H1 (cell line): ENCODE results near the gene HOXB6. TPM values are rescaled to one million over a fixed set of nuclear protein-coding genes. Genes with fewer than 3 reads are reported as not detected.

ENCODE experiments used
- CTCF ChIA-PET: fragments of 300-600 bp; sonication (Branson Sonifier 250); formaldehyde crosslinking; loops from one replicate; lab custom pipeline; 2021; ENCODE audit not compliant: partially characterized antibody; lab: Charles Lee
- POLR2A ChIA-PET: fragments of 300-600 bp; sonication (Branson Sonifier 250); formaldehyde crosslinking; loops from one replicate; lab custom pipeline; 2021; ENCODE audit warnings: inconsistent platforms; ENCODE audit not compliant: partially characterized antibody; lab: Charles Lee
- DNase-seq, 2 experiments: peaks; one replicate each; pipeline versions ENCODE4 v3.0.0 to v3.0.0-alpha.2; 2010 to 2022; ENCODE audit warnings: low spot score in 2 of 2, low read depth in 1 of 2, mixed read lengths in 1 of 2
- FAIRE-seq: peaks from 2 replicates; lab custom pipeline; 2011; peaks lifted over from hg19 to GRCh38; lab: Jason Lieb, UNC
- H2AFZ ChIP-seq: 2 replicates; pipeline ENCODE4 v1.8.1; 2012; ENCODE audit warnings: low read length, inconsistent platforms
- H2AK5ac ChIP-seq: 2 replicates; pipeline ENCODE4 v1.6.1; 2013; ENCODE audit warnings: low read depth, low read length
- H2BK120ac ChIP-seq: replicated peaks from 2 replicates; pipeline ENCODE3; 2013; ENCODE audit warnings: low read depth, low read length, inconsistent platforms
- H2BK12ac ChIP-seq: 2 replicates; pipeline ENCODE4 v1.6.1; 2013; ENCODE audit warnings: low read depth, low read length
- H2BK15ac ChIP-seq: 2 replicates; pipeline ENCODE4 v1.6.1; 2013; ENCODE audit warnings: low read length
- H2BK20ac ChIP-seq: 2 replicates; pipeline ENCODE4 v1.6.1; 2013; ENCODE audit warnings: low read length
- H2BK5ac ChIP-seq: 2 replicates; pipeline ENCODE4 v1.6.1; 2013; ENCODE audit warnings: low read depth, low read length
- H3K14ac ChIP-seq: 2 replicates; pipeline ENCODE4 v1.6.1; 2013; ENCODE audit warnings: inconsistent platforms; ENCODE audit not compliant: insufficient read length
- H3K18ac ChIP-seq: 2 replicates; pipeline ENCODE4 v1.6.1; 2013; ENCODE audit warnings: low read length; ENCODE audit errors: extremely low read depth
- H3K23ac ChIP-seq: 2 replicates; pipeline ENCODE4 v1.6.1; 2013; ENCODE audit warnings: inconsistent platforms; ENCODE audit not compliant: insufficient read length
- H3K23me2 ChIP-seq: 2 replicates; pipeline ENCODE4 v1.6.1; 2013; ENCODE audit warnings: low read depth, low read length
- H3K27ac ChIP-seq: 2 replicates; pipeline ENCODE4 v1.6.1; 2011; ENCODE audit warnings: low read depth, low read length, inconsistent platforms
- H3K27me3 ChIP-seq, 4 experiments: replicated peaks in 1 of 4; 1 replicate in 1 of 4; 2 replicates in 3 of 4; pipeline versions ENCODE4 v1.6.1 to v1.8.1; 2011 to 2013; ENCODE audit warnings: low read length in 3 of 4, mild to moderate bottlenecking in 3 of 4, inconsistent platforms in 2 of 4, mixed read lengths in 2 of 4, moderate library complexity in 1 of 4; ENCODE audit not compliant: control insufficient read depth in 3 of 4, insufficient read depth in 3 of 4; ENCODE audit errors: extremely low read depth in 1 of 4
- H3K36me3 ChIP-seq, 4 experiments: 2 replicates each; pipeline versions ENCODE4 v1.6.1 to v1.8.1; 2011 to 2013; ENCODE audit warnings: mild to moderate bottlenecking in 4 of 4, low read length in 3 of 4, moderate library complexity in 2 of 4, control low read depth in 1 of 4, inconsistent platforms in 1 of 4; ENCODE audit not compliant: insufficient read depth in 4 of 4, control insufficient read depth in 2 of 4
- H3K4ac ChIP-seq: replicated peaks from 2 replicates; pipeline ENCODE3; 2013; ENCODE audit warnings: low read length, low read depth, mixed read lengths, inconsistent platforms; ENCODE audit not compliant: insufficient read length
- H3K4me1 ChIP-seq, 4 experiments: replicated peaks in 1 of 4; 1 replicate in 1 of 4; 2 replicates in 3 of 4; pipeline versions ENCODE4 v1.6.1 to v1.8.1; 2011 to 2013; ENCODE audit warnings: low read length in 3 of 4, inconsistent platforms in 2 of 4, mixed read lengths in 1 of 4; ENCODE audit not compliant: insufficient read depth in 4 of 4, control insufficient read depth in 3 of 4
- H3K4me2 ChIP-seq, 2 experiments: 2 replicates each; pipeline versions ENCODE4 v1.6.1 to v1.8.1; 2011 to 2013; ENCODE audit warnings: low read depth in 2 of 2, low read length in 2 of 2, control low read depth in 1 of 2, inconsistent platforms in 1 of 2, mild to moderate bottlenecking in 1 of 2; ENCODE audit not compliant: insufficient read depth in 1 of 2
- H3K4me3 ChIP-seq, 4 experiments: fragments of 200-600, 300-600 bp in 1 of 4; sonication (generic), shearing (Covaris generic), sonication (Bioruptor Twin) in 1 of 4; 2 replicates each; pipeline versions ENCODE4 v1.5.1 to v1.8.1; 2011 to 2016; ENCODE audit warnings: low read length in 4 of 4, low read depth in 3 of 4, control low read depth in 2 of 4, inconsistent platforms in 2 of 4, mild to moderate bottlenecking in 2 of 4, mixed read lengths in 1 of 4, moderate library complexity in 1 of 4; ENCODE audit not compliant: insufficient read depth in 2 of 4; ENCODE audit errors: extremely low read depth in 1 of 4
- H3K56ac ChIP-seq: replicated peaks from 2 replicates; pipeline ENCODE3; 2013; ENCODE audit warnings: low read depth, mild to moderate bottlenecking, mixed read lengths, low read length, inconsistent platforms; ENCODE audit not compliant: insufficient read length
- H3K79me1 ChIP-seq: 2 replicates; pipeline ENCODE4 v1.6.1; 2013; ENCODE audit warnings: low read depth, low read length, control low read depth
- H3K79me2 ChIP-seq, 2 experiments: 2 replicates each; pipeline versions ENCODE4 v1.6.1 to v1.8.1; 2012 to 2013; ENCODE audit warnings: low read length in 2 of 2, mild to moderate bottlenecking in 2 of 2, inconsistent platforms in 1 of 2; ENCODE audit not compliant: insufficient read depth in 2 of 2, control insufficient read depth in 1 of 2
- H3K9ac ChIP-seq, 4 experiments: replicated peaks in 1 of 4; 1 replicate in 1 of 4; 2 replicates in 3 of 4; pipeline versions ENCODE4 v1.6.1 to v1.8.1; 2011 to 2013; ENCODE audit warnings: low read depth in 3 of 4, low read length in 3 of 4, control low read depth in 2 of 4, mild to moderate bottlenecking in 2 of 4, moderate library complexity in 2 of 4, inconsistent platforms in 1 of 4; ENCODE audit errors: extremely low read depth in 1 of 4
- H3K9me3 ChIP-seq, 2 experiments: 2 replicates each; pipeline versions ENCODE4 v1.6.1 to v1.8.1; 2012 to 2013; ENCODE audit warnings: mild to moderate bottlenecking in 2 of 2, moderate library complexity in 2 of 2, control low read depth in 1 of 2, inconsistent platforms in 1 of 2, low read depth in 1 of 2, low read length in 1 of 2, mixed read lengths in 1 of 2; ENCODE audit not compliant: insufficient read depth in 2 of 2
- H4K20me1 ChIP-seq, 2 experiments: replicated peaks in 1 of 2; 2 replicates each; pipeline versions ENCODE3 to v1.8.1; 2011 to 2013; ENCODE audit warnings: inconsistent platforms in 2 of 2, low read length in 2 of 2, mild to moderate bottlenecking in 1 of 2; ENCODE audit not compliant: insufficient read depth in 2 of 2, control insufficient read depth in 1 of 2
- H4K5ac ChIP-seq: 2 replicates; pipeline ENCODE4 v1.6.1; 2013; ENCODE audit warnings: low read length, low read depth, mixed read lengths, inconsistent platforms; ENCODE audit not compliant: insufficient read length
- H4K8ac ChIP-seq: 2 replicates; pipeline ENCODE4 v1.8.0; 2013; ENCODE audit warnings: mild to moderate bottlenecking, moderate library complexity, low read length, inconsistent platforms; ENCODE audit not compliant: insufficient read depth; ENCODE audit errors: extremely low read depth
- H4K91ac ChIP-seq: replicated peaks from 2 replicates; pipeline ENCODE3; 2013; ENCODE audit warnings: low read length, mixed read lengths, inconsistent platforms; ENCODE audit not compliant: insufficient read length
- SRF ChIP-seq: IDR thresholded peaks from 2 replicates; pipeline ENCODE4 v1.6.1; 2011; ENCODE audit warnings: mild to moderate bottlenecking, low read depth, low read length, moderate library complexity
- SUZ12 ChIP-seq: fragments of 200-600 bp; sonication (generic); IDR thresholded peaks from 2 replicates; pipeline ENCODE4 v1.6.1; 2012; ENCODE audit warnings: mild to moderate bottlenecking, inconsistent platforms, low read length, moderate library complexity, mixed read lengths
- polyA plus RNA-seq, 7 experiments: library from polyadenylated mRNA; depleted of rRNA in 3 of 7; stranded (reverse) in 5 of 7; unstranded in 2 of 7; fragments of >200 nt in 5 of 7; fragments of 200-250 nt in 2 of 7; gene quantifications; 1 replicate in 5 of 7; 2 replicates in 1 of 7; 4 replicates in 1 of 7; pipeline versions ENCODE4 v1.2.1 to v1.2.3, GENCODE V29; 2011 to 2013; ENCODE audit warnings: missing spikeins in 2 of 7, mixed read lengths in 2 of 7
- total RNA-seq: library from RNA; stranded (reverse); fragmentation: NEBNext Ultra II Directional; extraction: Animal tissue kit (Norgen Biotek cat#: 25700); gene quantifications from 2 replicates; pipeline ENCODE4 v1.2.1, GENCODE V29; 2021

Gene HOXB6
- total and polyA plus RNA-seq, 2 of the 8 experiments (the other 6 are each of a cell fraction or from before 2014, with no cell fraction given): not detected

DNA sequence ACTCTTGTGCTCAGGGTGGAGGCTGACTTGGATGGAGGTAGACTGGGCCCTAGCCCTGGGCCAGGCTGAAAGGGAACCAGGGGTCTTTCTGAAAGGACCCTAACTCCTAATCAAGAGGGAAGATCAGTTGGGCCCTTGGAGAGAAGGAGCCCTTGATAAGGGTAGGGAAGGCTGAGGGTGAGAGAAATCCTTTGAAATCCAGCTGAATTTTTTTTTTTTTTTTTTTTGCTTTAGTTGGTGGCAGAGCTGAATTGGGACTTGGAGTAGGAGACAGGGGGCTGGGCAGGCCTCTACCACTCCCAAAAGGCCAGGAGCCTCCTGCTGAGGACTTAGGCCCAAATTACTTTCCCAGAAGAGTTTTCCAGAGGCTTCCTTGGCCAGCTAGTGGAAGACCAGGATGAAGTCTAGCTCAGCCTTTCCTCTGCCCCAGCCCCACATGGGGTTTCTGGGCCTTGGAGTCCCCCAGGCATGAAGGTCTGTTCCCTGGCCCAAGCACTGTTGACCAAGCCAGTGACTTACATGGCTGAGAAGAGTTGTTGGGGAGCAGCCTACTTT, 14.1 kb downstream of the HOXB6 start:
- CTCF ChIA-PET: interaction anchor here (0.6 to 7.0 kb wide), 14 partner anchors 22 to 701 kb away, joined by 3 to 53 read pairs (median 3); no protein-coding TSS in a partner anchor

More for the DNA sequence above, 14.1 kb downstream of the HOXB6 start:
- peak overlapping the region; percentile 81; the same call in 1 of the 2 replicates for H2BK15ac ChIP-seq
- POLR2A ChIA-PET: interaction anchor here (0.6 kb wide), 1 partner anchor 214 kb away, joined by 3 read pairs; no protein-coding TSS in a partner anchor
- no peak overlapping the region for H3K27ac ChIP-seq
- no peak overlapping the region for H3K14ac ChIP-seq
- peaks cover 0 to 6% (median 0%) of the 10 kb centered on the region in 4 experiments; a peak in 1 of 8 replicates for H3K36me3 ChIP-seq
- no peak for DNase-seq
- H3K79me2 ChIP-seq: no peaks in the 10 kb centered on the region
- H2BK12ac ChIP-seq: no peak overlapping the region
- no peak overlapping the region for H4K91ac ChIP-seq
- no peak overlapping the region for H2AFZ ChIP-seq
- no peaks in the 10 kb centered on the region for H3K79me1 ChIP-seq
- H4K20me1 ChIP-seq: peaks cover 23 to 40% of the 10 kb centered on the region in 2 experiments
- H2BK20ac ChIP-seq: no peak overlapping the region
- H3K23ac ChIP-seq: no peak overlapping the region
- H3K4me1 ChIP-seq: peaks cover 0 to 6% (median 3%) of the 10 kb centered on the region in 4 experiments; a peak in 5 of 7 replicates
- H3K9me3 ChIP-seq: no peaks in the 10 kb centered on the region; a peak in 1 of 4 replicates
- peaks cover 95 to 100% (median 99%) of the 10 kb centered on the region in 4 experiments for H3K27me3 ChIP-seq
- no peak overlapping the region for H3K18ac ChIP-seq
- no peak overlapping the region for H3K4me2 ChIP-seq
- no peak overlapping the region for H4K8ac ChIP-seq
- no peak for TF ChIP-seq SRF
- 0 out of 2 replicates have a peak, but pooled peaks have one; percentile 58 for TF ChIP-seq SUZ12
- H3K23me2 ChIP-seq: no peaks in the 10 kb centered on the region; the same call in 1 of the 2 replicates
- H3K4ac ChIP-seq: no peak overlapping the region
- H4K5ac ChIP-seq: no peak overlapping the region
- FAIRE-seq: no peak
- H3K4me3 ChIP-seq: no peak overlapping the region
- H3K9ac ChIP-seq: no peak overlapping the region
- no peak overlapping the region for H2BK5ac ChIP-seq
- no peak overlapping the region for H2BK120ac ChIP-seq
- peak overlapping the region; percentile 55; the same call in 1 of the 2 replicates for H2AK5ac ChIP-seq
- H3K56ac ChIP-seq: no peak overlapping the region
